Omental fat pad (tissue), 4 donors: ENCODE measurements around the gene RAC3. TPM values are rescaled to one million over a fixed set of nuclear protein-coding genes. Genes with fewer than 3 reads are reported as not detected.

ENCODE experiments used
- ATAC-seq: fragments of 150-250 bp; one replicate; pipeline ENCODE4 v1.9.1; 2016; ENCODE audit warnings: mild to moderate bottlenecking, moderate library complexity; ENCODE audit not compliant: low FRiP score
- DNase-seq: peaks from one replicate; pipeline ENCODE4 v3.0.0-alpha.2; 2019; ENCODE audit warnings: low spot score
- CTCF ChIP-seq, 3 donors: fragments of 450-650 bp; IDR thresholded peaks; one replicate each; pipeline ENCODE4 v1.5.1; 2016 to 2017; ENCODE audit warnings: antibody characterized with exemption in 3 of 3, mild to moderate bottlenecking in 3 of 3, moderate library complexity in 2 of 3
- total RNA-seq, 4 donors: library from RNA; depleted of rRNA; stranded (reverse); fragments of >200 nt; gene quantifications; one replicate each; pipeline ENCODE4 v1.1.0, GENCODE V29; 2016

RAC3 gene
- 10 to 100 TPM in 3 of 4 donors, 1 to 10 TPM in 1; 7.9 to 25.1 (median 12.0) TPM for total RNA-seq

DNA sequence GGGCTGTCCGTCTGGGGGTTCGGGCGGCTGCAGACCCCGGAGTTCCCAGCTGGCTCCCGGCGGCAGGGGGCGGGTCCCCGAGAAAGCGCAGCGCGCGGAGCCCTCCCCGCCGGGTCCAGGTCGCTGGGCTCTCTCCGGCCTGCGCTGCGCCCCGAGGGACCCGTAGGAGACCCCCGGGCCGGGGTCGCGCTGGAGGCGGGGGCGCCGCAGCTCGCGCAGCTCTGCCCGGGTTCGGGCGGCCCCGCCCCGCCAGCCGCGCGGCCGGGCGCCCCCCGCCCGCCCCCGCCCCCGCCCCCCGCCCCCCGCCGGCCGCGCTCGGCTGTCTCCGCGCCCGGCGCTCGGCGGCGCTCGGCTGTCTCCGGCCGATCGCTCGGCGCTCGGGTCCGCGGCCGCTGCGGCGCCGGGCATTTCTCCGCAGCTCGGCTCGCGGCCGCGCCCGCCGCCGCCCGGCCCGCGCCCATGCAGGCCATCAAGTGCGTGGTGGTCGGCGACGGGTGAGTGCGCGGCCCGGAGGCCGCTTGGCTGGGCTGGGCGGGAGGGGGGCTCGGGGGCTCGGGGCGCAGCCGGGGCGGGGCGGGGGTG lies at the start of gene RAC3:
TSS of gene RAC3 (plus strand) at position 376 of the 582 bp plus-strand sequence. CDS start at position 460, 84 bp downstream.
- ATAC-seq (no peak), DNase-seq (no peak)
- no peak for TF ChIP-seq CTCF (IDR thresholded peaks at IDR 0.05)

- DNase-seq = no peak
- no peak for TF ChIP-seq CTCF (IDR thresholded peaks at IDR 0.05)
- ATAC-seq = no peak
These were observed 48.4 kb upstream of the RAC3 start for GRCh38 chr17:81983011-81983638.

- DNase-seq (no peak), ATAC-seq (no peak)
- no peak for TF ChIP-seq CTCF (IDR thresholded peaks at IDR 0.05)
These were observed 47.7 kb upstream of the RAC3 start for GRCh38 chr17:81983639-81984373.

- ATAC-seq (no peak), DNase-seq (no peak)
- TF ChIP-seq CTCF (IDR thresholded peaks at IDR 0.05) = no peak
These were observed 46.6 kb upstream of the RAC3 start for GRCh38 chr17:81984773-81985410.

DNA sequence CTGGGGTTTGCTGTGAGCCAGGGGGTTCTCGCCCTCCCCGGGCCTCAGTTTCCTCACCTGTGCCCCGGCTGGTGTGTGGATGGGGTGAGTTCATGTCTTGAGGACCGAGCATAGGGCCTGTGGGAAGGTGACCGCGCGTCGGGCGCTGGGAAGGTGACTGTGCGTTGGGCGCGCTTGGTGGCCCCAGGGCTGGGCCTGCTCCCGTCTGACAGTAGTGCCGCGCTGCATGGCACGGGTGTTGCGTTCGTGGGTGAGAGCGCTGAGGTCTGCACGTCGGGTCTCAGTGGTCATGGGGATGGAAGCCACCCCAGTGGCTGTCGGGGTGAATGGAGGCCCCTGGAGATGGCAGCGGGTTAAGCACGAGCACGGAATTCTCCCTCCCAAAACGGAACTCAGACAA lies 44.9 kb upstream of the RAC3 start:
- no peak for DNase-seq
- TF ChIP-seq CTCF (IDR thresholded peaks at IDR 0.05) = no peak
- no peak for ATAC-seq

DNA sequence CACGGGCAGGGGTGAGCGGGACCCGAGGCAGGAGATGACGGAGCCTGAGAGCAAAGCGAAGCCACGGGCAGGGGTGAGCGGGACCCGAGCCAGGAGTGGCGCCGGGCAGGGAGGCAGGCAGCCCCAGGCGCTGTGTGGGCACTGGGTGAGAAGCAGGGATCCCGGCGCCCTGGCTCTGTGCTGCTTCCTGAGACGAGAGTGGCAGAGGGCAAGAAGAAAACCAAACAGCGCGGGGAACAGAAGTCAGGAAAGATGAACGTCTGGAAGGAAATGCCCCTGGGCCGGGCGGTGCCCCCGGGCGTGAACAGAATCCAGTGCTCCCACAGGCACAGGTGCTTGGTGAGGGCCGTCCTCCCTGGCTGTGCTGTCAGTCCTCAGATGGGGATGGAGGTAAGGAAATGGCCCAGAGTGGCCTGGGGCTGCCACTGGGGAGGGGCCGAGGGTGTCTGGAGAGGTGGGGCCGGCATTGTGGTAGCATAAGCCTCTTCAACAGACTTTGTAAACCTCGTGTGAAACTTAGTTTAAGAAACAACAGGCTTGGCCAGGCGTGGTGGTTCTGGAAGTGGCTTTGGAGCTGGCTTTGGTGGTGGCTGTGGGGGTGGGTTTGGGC lies 44.2 kb upstream of the RAC3 start:
- no peak for TF ChIP-seq CTCF (IDR thresholded peaks at IDR 0.05)
- DNase-seq (no peak), ATAC-seq (no peak)
